T follicular helper cell (primary cell): Measurements from ENCODE around the gene SLIT3.

ENCODE experiments used
- DNase-seq: peaks from one replicate; pipeline ENCODE4 v3.0.0-alpha.2; 2020; ENCODE audit warnings: low read depth
- total RNA-seq, 2 experiments: gene quantifications; one replicate each; lab custom pipeline; 2026; lab: John Stamatoyannopoulos, UW

SLIT3 gene
- total RNA-seq = 0 to 0.09 reads per million in 2 experiments

GRCh38 chr5:169300468-169301385, at the start of gene SLIT3:
Gene SLIT3, minus strand, starts transcription at chr5:169301139. Its CDS starts 430 bp downstream, at chr5:169300709.
- no peak for DNase-seq

GRCh38 chr5:169350016-169350415, 49.1 kb upstream of the SLIT3 start:
- DNase-seq = no peak

DNA sequence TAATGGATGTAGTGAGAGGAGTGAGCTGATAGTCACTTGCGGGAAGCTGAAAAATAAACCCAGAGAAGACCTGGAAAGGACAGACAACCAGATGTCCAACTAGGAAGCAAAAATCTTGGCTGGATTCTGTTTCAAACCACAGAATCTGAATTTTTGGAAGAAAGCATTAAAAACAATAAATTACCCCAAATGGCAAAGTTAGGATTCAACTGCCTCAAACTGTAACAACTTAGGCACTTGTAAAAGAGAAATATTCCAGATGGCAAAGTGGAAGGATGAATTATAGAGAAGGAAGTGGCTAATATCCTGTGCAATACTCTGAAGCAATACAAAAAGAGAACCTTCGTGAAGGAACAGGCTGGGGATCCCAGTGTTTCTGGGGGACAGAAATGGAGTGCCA, 46.8 kb upstream of the SLIT3 start:
- DNase-seq = no peak

DNA sequence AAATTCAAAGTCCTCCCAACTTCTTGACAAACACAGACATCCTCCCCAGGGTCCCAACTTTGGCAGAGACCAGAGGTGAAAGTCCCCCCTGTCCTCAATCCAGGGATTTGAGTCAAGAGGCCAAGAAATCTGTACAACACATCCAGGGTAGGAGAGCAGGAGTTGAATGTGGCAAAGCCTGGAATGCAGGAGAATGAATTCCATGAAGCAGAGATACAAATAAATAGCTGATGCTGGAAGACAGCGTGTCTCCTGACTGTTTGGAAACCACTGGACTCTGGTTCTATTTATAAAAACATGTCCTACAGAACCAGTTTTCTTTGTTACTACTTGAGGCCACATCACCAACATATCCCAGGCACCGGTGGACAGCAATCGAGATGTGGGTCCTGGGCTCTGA, 43.7 kb upstream of the SLIT3 start:
- no peak for DNase-seq

GRCh38 chr5:169343766-169344165, 42.8 kb upstream of the SLIT3 start:
- DNase-seq = no peak

GRCh38 chr5:169341556-169341955, 40.6 kb upstream of the SLIT3 start:
- DNase-seq = no peak

DNA sequence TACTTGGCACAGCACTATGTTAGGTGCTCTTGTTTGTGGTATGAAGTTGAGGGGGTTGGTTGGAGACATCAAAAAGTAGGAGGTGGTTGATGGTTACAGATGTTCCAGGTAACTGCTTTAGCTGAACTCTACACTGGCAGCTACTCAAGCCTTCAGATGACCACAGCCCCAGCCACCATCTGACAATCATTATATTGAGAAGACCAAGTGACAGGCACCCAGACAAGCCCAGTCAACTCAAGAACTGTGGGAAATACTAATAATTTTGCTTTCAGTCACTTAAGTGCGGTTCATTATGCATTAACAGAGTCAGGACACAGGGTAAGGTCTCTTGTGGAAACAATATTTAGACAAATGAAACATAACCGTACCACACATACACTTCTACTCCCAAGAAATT, 38.9 kb upstream of the SLIT3 start:
- no peak for DNase-seq

GRCh38 chr5:169336242-169336641, 35.3 kb upstream of the SLIT3 start:
- no peak for DNase-seq

- no peak for DNase-seq
Observed at GRCh38 chr5:169335806-169336205, 34.9 kb upstream of the SLIT3 start.

- DNase-seq = no peak
Observed at GRCh38 chr5:169333518-169333917, 32.6 kb upstream of the SLIT3 start.

- DNase-seq = no peak
Observed at GRCh38 chr5:169331292-169331852, 30.4 kb upstream of the SLIT3 start.

- DNase-seq = no peak
Observed at GRCh38 chr5:169328401-169328800, 27.5 kb upstream of the SLIT3 start.

DNA sequence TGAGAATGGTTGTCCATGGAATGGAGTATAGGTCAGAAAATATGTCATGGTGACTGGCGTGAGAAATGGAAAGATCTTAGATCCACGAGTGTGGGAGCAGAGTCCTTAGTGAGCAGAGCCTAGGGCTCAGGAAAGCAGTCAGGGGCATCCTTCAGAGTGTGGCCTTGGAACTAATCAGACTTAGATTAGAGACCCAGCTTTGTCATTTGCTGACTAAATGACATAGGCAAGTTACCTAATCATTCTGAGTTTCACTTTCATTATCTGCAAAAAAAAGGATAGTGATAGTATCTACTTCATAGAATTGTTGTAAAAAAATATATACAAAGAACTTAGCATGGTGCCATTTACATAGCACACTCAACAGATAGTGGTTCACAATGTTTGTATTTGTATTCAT, 24.3 kb upstream of the SLIT3 start:
- no peak for DNase-seq

DNA sequence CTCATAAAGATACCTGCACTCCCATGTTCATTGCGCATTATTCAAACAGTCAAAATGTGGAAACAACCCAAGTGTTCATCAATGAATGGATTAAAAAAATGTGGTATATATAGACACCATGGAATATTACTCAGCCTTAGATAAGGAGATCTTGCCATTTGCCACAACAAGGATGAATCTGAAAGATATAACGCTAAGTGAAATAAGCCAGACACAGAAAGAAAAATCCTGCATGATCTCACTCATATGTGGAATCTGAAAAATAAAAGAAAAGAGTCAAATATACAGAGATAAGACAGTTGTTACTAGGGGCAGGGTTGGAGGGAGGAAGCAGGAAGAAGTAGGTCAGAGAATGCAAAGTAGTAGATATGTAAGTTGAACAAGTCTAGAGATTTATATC, 17.6 kb upstream of the SLIT3 start:
- DNase-seq = no peak

DNA sequence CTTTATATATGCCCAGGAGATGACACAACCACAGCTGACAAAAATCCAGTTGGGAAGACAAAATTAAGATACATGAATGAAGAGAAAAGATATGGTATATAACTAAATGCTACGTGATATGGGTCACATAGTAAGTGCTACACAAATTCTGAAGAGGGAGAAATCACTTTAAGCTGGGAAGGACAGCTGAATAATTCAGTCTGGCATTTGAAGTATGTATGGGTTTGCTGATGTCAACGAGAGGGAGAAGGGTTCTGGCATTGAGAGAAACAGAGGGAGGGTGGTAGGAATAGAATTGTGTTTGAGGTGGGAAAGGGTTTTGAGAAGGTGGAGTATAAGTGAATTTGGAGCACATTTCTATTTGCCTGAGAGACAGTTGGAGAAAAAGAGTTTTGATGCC, 6.7 kb upstream of the SLIT3 start:
- no peak for DNase-seq

- DNase-seq = no peak
Observed at GRCh38 chr5:169305366-169305765, 4.4 kb upstream of the SLIT3 start.

- DNase-seq = no peak
Observed at GRCh38 chr5:169304175-169304574, 3.2 kb upstream of the SLIT3 start.

- no peak for DNase-seq
Observed at GRCh38 chr5:169303119-169303515, 2.2 kb upstream of the SLIT3 start.

GRCh38 chr5:169302491-169303118, 1.7 kb upstream of the SLIT3 start:
- peak; percentile 18 for DNase-seq

GRCh38 chr5:169301986-169302385, 1.0 kb upstream of the SLIT3 start:
- DNase-seq = no peak

GRCh38 chr5:169301386-169301934, 521 bp upstream of the SLIT3 start:
- DNase-seq = no peak

- DNase-seq = no peak
Observed at GRCh38 chr5:169299663-169300467, 1.1 kb downstream of the SLIT3 start.
